Lower lobe of right lung (tissue), 2 donors: Measurements from ENCODE around the gene PTPRG. TPM values are rescaled to one million over a fixed set of nuclear protein-coding genes. Genes with fewer than 3 reads are reported as not detected.
A peak's percentile ranks its signal among the peaks of the same experiment; 100 is the strongest.

Source experiments
- ATAC-seq, 2 donors: fragments of 200-7000 bp; cut with Tn5 transposase; one replicate each; pipeline ENCODE4 v1.9.1; 2020 to 2022; ENCODE audit warnings: mild to moderate bottlenecking in 2 of 2, moderate library complexity in 2 of 2
- DNase-seq: peaks from one replicate; pipeline ENCODE4 v3.0.0-alpha.2; 2020
- H3K27ac ChIP-seq: fragments of 200-600 bp; one replicate; pipeline ENCODE4 v1.8.0; 2022
- H3K27me3 ChIP-seq: fragments of 200-600 bp; one replicate; pipeline ENCODE4 v1.8.0; 2022; ENCODE audit warnings: low read depth
- H3K36me3 ChIP-seq: fragments of 200-600 bp; one replicate; pipeline ENCODE4 v1.8.0; 2022; ENCODE audit warnings: mild to moderate bottlenecking
- H3K4me1 ChIP-seq: fragments of 200-600 bp; one replicate; pipeline ENCODE4 v1.8.0; 2022
- H3K4me3 ChIP-seq: fragments of 200-600 bp; one replicate; pipeline ENCODE4 v1.8.0; 2022; ENCODE audit warnings: mild to moderate bottlenecking
- H3K9me3 ChIP-seq: fragments of 200-600 bp; one replicate; pipeline ENCODE4 v1.8.0; 2022
- CTCF ChIP-seq: fragments of 200-600 bp; IDR thresholded peaks from one replicate; pipeline ENCODE4 v1.8.0; 2022; ENCODE audit warnings: antibody characterized with exemption, mild to moderate bottlenecking
- intact Hi-C: fragments of 100-400 bp; cut with DNase I; formaldehyde crosslinking; loops from one replicate; pipeline ENCODE4 v1.11.0; 2022
- total RNA-seq: library from RNA; stranded (reverse); fragmentation: NEBNext Ultra II Directional; extraction: Animal tissue kit (Norgen Biotek cat#: 25700); gene quantifications from one replicate; pipeline ENCODE4 v1.2.1, GENCODE V29; 2021
- donor health status: DM: no; HTN: yes; CAD: no; lungs with severe emphysema.

Gene PTPRG
- total RNA-seq, 1 donor from 2014 or later, result 67.6 TPM

- TF ChIP-seq CTCF, result no peak
- no peak for ATAC-seq
These were observed 162.8 kb downstream of the PTPRG start for GRCh38 chr3:61724183-61724582.

GRCh38 chr3:61724801-61725200, 163.4 kb downstream of the PTPRG start:
- H3K4me3 ChIP-seq, result no peak overlapping the region
- ATAC-seq (no peak), DNase-seq (no peak)
- no peaks in the 10 kb centered on the region for H3K9me3 ChIP-seq
- TF ChIP-seq CTCF, result no peak
- no peaks in the 10 kb centered on the region for H3K27me3 ChIP-seq
- peaks cover 14% of the 10 kb centered on the region for H3K4me1 ChIP-seq
- intact Hi-C loops, result no loop called here
- H3K36me3 ChIP-seq, result no peaks in the 10 kb centered on the region
- no peak overlapping the region for H3K27ac ChIP-seq

More at GRCh38 chr3:61724183-61724582, 162.8 kb downstream of the PTPRG start:
- intact Hi-C loops, result no loop called here
- Histone ChIP-seq H3K36me3 (no peaks in the 10 kb centered on the region), H3K4me1 (peaks cover 12% of the 10 kb centered on the region), H3K4me3 (no peak overlapping the region), H3K27me3 (no peaks in the 10 kb centered on the region), H3K27ac (no peak overlapping the region), H3K9me3 (no peaks in the 10 kb centered on the region)
- DNase-seq, result no peak

GRCh38 chr3:61725851-61726333, 164.5 kb downstream of the PTPRG start:
- Histone ChIP-seq H3K27me3 (no peaks in the 10 kb centered on the region), H3K27ac (no peak overlapping the region), H3K4me1 (peaks cover 21% of the 10 kb centered on the region), H3K9me3 (no peaks in the 10 kb centered on the region), H3K36me3 (no peaks in the 10 kb centered on the region), H3K4me3 (no peak overlapping the region)
- intact Hi-C loops, result no loop called here
- TF ChIP-seq CTCF, result no peak
- DNase-seq (no peak), ATAC-seq (peak; percentile 19 to 65)

- intact Hi-C loops, result no loop called here
- H3K27me3 ChIP-seq, result no peaks in the 10 kb centered on the region
- DNase-seq (no peak), ATAC-seq (no peak)
- H3K4me3 ChIP-seq, result no peak overlapping the region
- peaks cover 24% of the 10 kb centered on the region for H3K4me1 ChIP-seq
- H3K36me3 ChIP-seq, result no peaks in the 10 kb centered on the region
- no peak for TF ChIP-seq CTCF
- H3K27ac ChIP-seq, result no peak overlapping the region
- no peaks in the 10 kb centered on the region for H3K9me3 ChIP-seq
These were observed 166.1 kb downstream of the PTPRG start for GRCh38 chr3:61727435-61727834.

- DNase-seq, result no peak
- H3K27ac ChIP-seq, result no peak overlapping the region
- no peaks in the 10 kb centered on the region for H3K27me3 ChIP-seq
- H3K4me1 ChIP-seq, result peaks cover 38% of the 10 kb centered on the region
- H3K36me3 ChIP-seq, result no peaks in the 10 kb centered on the region
- no peak for ATAC-seq
- no peak overlapping the region for H3K4me3 ChIP-seq
- TF ChIP-seq CTCF, result no peak
- no peaks in the 10 kb centered on the region for H3K9me3 ChIP-seq
- intact Hi-C loops, result no loop called here
These were observed 167.8 kb downstream of the PTPRG start for GRCh38 chr3:61729038-61729634.
